Lower leg skin (tissue), 4 donors: Measurements from ENCODE around the gene SMCO3. TPM values are rescaled to one million over a fixed set of nuclear protein-coding genes. Genes with fewer than 3 reads are reported as not detected.

Experiments used
- DNase-seq, 2 donors: peaks; one replicate each; pipeline ENCODE4 v3.0.0-alpha.2; 2019; ENCODE audit warnings: low spot score in 2 of 2
- H3K4me3 ChIP-seq: fragments of 200-600 bp; sonication (generic); 2 replicates; pipeline ENCODE4 v1.5.1; 2017; ENCODE audit warnings: mild to moderate bottlenecking, low read depth; ENCODE audit not compliant: poor library complexity, severe bottlenecking
- POLR2A ChIP-seq, 2 donors: fragments of 450-650 bp; IDR thresholded peaks; one replicate each; pipeline ENCODE4 v1.6.1; 2016 to 2017; ENCODE audit warnings: antibody characterized with exemption in 2 of 2, mild to moderate bottlenecking in 1 of 2, moderate library complexity in 1 of 2
- WGBS, 2 donors: methylation state at CpG; one replicate each; pipeline ENCODE4 v1.1.5; 2018; 5-methylcytosine and 5-hydroxymethylcytosine counted together
- intact Hi-C: fragments of 100-400 bp; cut with DNase I; formaldehyde crosslinking; loops from one replicate; pipeline ENCODE4 v1.15.0; 2023; ENCODE audit warnings: low total_unique reads
- total RNA-seq, 4 donors: library from RNA; depleted of rRNA; stranded (reverse); fragments of >200 nt; gene quantifications; one replicate each; pipeline ENCODE4 v1.1.0, GENCODE V29; 2016
- TF ChIP-seq, protein P1 (sequence below), 3 donors: fragments of 450-650 bp; IDR thresholded peaks; one replicate each; pipeline ENCODE4 v1.5.1; 2016; ENCODE audit warnings: antibody characterized with exemption in 3 of 3, mild to moderate bottlenecking in 3 of 3, moderate library complexity in 2 of 3

SMCO3 gene
- total RNA-seq, 4 donors from 2014 or later: 0.34 TPM; not detected in 3

DNA sequence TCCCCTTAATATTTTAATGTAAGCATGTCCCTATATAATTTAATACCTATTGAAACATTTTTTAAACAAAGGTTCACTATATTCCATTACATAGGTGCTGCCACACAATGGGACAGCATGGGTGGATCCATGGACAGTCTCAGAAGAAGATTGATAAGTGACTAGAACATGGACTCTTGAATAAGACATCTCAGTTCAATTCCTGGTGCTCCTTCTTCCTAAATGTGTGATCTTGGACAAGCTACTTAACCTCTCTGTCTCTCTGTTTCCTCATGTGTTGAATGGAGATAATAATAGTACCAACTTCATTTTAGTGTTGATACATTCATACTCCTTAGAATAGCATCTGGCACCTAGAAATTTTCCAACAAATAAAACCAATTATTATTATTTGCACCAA is 30.4 kb upstream of the SMCO3 start:
- no peak overlapping the region for H3K4me3 ChIP-seq
- no peak for TF ChIP-seq POLR2A (IDR thresholded peaks at IDR 0.05)
- TF ChIP-seq, protein P1, sequence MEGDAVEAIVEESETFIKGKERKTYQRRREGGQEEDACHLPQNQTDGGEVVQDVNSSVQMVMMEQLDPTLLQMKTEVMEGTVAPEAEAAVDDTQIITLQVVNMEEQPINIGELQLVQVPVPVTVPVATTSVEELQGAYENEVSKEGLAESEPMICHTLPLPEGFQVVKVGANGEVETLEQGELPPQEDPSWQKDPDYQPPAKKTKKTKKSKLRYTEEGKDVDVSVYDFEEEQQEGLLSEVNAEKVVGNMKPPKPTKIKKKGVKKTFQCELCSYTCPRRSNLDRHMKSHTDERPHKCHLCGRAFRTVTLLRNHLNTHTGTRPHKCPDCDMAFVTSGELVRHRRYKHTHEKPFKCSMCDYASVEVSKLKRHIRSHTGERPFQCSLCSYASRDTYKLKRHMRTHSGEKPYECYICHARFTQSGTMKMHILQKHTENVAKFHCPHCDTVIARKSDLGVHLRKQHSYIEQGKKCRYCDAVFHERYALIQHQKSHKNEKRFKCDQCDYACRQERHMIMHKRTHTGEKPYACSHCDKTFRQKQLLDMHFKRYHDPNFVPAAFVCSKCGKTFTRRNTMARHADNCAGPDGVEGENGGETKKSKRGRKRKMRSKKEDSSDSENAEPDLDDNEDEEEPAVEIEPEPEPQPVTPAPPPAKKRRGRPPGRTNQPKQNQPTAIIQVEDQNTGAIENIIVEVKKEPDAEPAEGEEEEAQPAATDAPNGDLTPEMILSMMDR (IDR thresholded peaks at IDR 0.05): no peak
- no peak for DNase-seq
- intact Hi-C loops: no loop called here

DNA sequence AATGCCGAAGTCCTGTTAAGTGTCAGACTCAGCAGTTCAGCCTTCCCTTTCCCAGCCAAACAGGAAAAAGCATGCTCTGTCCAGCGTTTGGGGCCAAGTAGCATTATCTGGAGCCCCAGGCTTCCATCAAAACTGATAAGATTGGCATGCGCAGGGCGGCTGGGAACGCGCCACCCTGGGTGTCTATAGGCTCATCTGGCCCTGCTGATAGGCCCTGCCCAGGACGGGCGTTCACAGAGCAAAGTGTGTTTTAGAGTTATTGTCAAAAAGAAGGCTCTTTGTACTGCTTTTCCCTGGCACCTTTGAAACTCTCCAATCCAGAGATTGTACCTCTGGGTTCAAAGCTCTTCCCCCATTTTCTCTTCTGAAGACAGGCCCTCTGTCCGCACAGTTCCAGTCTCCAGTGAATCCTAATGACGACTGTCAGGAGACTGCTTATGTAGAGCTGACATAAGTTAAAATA is 29.5 kb upstream of the SMCO3 start, which contains the start of gene ART4:
Gene ART4 (minus strand): TSS at position 102 of the 463 bp plus-strand sequence. CDS start 413 bp downstream, outside the sequence.
- intact Hi-C loops: loop anchor here (1.0 kb wide), 1 partner anchor 152 kb away; no protein-coding TSS in a partner anchor
- no peak for TF ChIP-seq POLR2A (IDR thresholded peaks at IDR 0.05)
- TF ChIP-seq, protein P1 (IDR thresholded peaks at IDR 0.05): no peak
- no peak within 1 kb of the TSS for H3K4me3 ChIP-seq
- DNase-seq: no peak
- WGBS, 2 donors: 72 to 80% methylated on average over 10 of the region's 10 CpGs

DNA sequence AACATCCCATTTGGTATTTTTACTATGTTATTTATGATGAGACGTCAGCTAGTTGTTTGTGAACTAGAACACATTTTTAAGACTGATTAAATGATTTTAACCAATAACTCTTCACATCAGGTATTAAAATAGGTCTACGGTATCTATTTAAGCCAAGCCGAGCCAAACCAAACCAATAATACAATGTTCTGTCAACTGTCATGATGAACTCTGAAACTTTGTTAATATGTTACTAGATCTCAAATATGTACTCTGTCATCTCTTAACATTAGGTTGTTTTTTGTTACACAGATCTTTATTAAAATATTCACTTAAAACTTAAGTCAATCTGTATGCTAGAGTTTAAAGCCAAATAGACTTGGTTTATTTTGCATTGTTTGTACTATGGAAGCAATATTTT is 28.3 kb upstream of the SMCO3 start:
- 72 to 74% methylated on average over 3 of the region's 3 CpGs for WGBS, 2 donors
- H3K4me3 ChIP-seq: no peak overlapping the region
- TF ChIP-seq POLR2A (IDR thresholded peaks at IDR 0.05): no peak
- TF ChIP-seq, protein P1 (IDR thresholded peaks at IDR 0.05): no peak
- DNase-seq: no peak
- intact Hi-C loops: no loop called here

DNA sequence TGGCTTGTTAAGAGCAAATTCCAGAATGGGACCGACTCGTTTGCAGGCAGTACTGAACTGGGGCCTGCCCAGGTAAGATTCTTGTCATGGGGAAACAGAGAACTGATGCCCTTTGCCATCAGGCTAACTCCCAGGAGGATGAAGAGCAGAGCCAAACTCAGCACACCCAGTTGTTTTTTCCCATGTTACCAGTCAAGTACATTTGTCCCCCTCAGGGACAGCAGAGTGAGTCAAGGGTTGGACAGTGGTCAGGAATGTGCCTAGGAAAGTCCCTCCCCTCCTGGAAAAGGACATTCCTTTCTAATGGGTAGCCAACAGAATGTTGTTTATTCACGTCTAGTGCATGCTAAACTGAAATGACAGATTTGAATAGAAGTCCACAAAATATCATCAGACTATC is 27.8 kb upstream of the SMCO3 start:
- DNase-seq: peak; percentile 77 to 87
- WGBS, 2 donors: 13 to 18% methylated on average over 3 of the region's 3 CpGs

DNA sequence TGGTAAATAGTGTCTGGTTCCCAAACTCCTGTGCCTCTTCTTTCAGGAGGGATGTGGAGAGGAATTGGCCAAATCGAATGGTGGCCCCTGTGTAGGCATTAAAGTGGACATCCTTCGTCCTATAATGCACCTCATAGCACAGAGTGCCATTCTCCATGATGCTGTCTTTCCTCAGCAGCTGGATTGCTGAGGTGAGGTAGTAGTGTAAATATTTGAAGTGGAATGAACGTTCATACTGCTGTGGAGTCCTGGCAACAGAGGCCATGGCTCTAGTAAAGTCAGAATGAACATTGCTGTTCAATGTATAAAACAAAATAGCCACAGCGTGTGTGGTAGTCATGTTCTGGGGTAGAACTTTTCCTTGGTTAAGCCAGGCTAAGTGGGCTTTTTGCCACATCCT is 26.6 kb upstream of the SMCO3 start:
- no peak overlapping the region for H3K4me3 ChIP-seq
- no peak for DNase-seq
- no peak for TF ChIP-seq POLR2A (IDR thresholded peaks at IDR 0.05)
- TF ChIP-seq, protein P1 (IDR thresholded peaks at IDR 0.05): no peak
- 91 to 94% methylated on average over 4 of the region's 4 CpGs for WGBS, 2 donors
- intact Hi-C loops: no loop called here

More for the DNA sequence above, 27.8 kb upstream of the SMCO3 start:
- TF ChIP-seq, protein P1 (IDR thresholded peaks at IDR 0.05): no peak
- no peak for TF ChIP-seq POLR2A (IDR thresholded peaks at IDR 0.05)
- no peak overlapping the region for H3K4me3 ChIP-seq
- intact Hi-C loops: no loop called here

DNA sequence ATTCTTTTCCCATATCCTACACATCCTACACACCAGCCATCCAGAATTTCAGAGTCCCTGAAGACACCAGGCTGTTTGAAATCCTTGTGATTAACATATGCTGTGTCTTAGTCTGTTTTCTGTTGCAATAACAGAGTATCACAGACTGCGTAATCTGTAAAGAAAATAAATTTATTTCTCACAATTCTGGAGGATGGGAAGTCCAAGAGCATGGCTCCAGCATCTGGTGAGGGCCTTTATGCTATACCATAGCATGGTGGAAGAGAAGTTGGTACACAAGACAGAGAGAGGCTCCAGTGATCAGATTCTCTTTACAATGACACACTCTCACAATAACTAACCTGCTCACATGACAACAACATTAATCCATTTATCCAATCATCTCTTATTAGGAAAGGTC is 25.3 kb upstream of the SMCO3 start:
- intact Hi-C loops: no loop called here
- no peak overlapping the region for H3K4me3 ChIP-seq
- 97 to 100% methylated on average over 1 of the region's 1 CpG for WGBS, 2 donors
- TF ChIP-seq POLR2A (IDR thresholded peaks at IDR 0.05): no peak
- TF ChIP-seq, protein P1 (IDR thresholded peaks at IDR 0.05): no peak
- no peak for DNase-seq
